Measurements from ENCODE around the gene PRR15L.

DNA sequence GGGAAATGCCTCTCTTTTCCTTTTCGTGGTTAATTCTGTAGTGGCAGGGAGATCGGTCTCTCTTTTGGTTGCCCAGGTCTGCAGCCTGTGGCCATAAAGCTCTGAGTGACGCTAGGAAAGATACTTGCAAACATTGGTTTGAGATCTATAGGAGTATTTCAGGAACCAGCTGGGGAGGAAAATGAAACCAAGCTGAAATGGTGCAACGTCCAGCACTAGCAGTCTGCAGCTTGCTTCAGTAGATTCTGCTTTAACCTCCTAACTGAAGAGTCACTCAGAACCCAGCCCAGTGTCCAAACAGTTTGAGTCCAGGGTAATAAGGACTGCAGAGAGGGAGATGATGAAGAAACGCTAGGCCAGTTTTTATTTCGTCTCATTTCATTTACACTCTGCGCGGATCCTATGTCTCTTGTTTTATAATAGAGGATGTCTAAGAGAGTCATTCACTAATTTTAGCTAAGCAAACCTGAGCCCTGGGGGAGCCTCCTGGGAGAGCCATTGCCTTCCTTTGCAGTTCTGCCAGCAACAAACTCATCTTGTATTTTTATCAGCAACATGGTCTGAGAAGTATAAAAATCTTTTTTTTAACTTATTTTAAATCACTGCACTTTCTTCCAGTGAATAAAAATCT is 49.6 kb downstream of the PRR15L start:
- no peak for TF ChIP-seq POLR2AphosphoS5 (IDR thresholded peaks at IDR 0.05)
- TF ChIP-seq, protein P1, sequence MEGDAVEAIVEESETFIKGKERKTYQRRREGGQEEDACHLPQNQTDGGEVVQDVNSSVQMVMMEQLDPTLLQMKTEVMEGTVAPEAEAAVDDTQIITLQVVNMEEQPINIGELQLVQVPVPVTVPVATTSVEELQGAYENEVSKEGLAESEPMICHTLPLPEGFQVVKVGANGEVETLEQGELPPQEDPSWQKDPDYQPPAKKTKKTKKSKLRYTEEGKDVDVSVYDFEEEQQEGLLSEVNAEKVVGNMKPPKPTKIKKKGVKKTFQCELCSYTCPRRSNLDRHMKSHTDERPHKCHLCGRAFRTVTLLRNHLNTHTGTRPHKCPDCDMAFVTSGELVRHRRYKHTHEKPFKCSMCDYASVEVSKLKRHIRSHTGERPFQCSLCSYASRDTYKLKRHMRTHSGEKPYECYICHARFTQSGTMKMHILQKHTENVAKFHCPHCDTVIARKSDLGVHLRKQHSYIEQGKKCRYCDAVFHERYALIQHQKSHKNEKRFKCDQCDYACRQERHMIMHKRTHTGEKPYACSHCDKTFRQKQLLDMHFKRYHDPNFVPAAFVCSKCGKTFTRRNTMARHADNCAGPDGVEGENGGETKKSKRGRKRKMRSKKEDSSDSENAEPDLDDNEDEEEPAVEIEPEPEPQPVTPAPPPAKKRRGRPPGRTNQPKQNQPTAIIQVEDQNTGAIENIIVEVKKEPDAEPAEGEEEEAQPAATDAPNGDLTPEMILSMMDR (IDR thresholded peaks at IDR 0.05) = no peak
- TF ChIP-seq POLR2A (IDR thresholded peaks at IDR 0.05) = no peak
- no peak for TF ChIP-seq EP300 (IDR thresholded peaks at IDR 0.05)

Data from upper lobe of left lung (tissue), 4 donors.